ENCODE measurements around the gene ASAP2.

ASAP2 gene

DNA sequence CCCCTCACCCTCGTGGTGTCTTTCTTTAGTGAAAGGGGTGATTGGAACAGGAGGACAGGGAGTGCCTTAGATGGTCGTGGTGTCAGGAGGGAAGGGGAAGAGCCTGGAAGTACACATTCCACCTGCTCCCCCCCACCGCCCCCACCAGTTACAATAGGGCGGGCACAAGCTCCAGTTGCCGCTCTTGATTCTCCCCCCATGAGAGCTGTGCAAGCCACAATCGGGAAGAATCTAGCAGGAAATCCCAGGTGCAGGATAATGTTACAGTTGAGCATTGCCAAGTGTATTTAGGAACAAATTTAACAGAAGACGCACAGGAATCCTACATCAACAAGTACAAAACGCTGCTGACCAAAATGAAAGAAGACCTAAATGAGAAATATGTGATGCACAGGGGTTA, 73.6 kb downstream of the ASAP2 start:
- no peak for DNase-seq

DNA sequence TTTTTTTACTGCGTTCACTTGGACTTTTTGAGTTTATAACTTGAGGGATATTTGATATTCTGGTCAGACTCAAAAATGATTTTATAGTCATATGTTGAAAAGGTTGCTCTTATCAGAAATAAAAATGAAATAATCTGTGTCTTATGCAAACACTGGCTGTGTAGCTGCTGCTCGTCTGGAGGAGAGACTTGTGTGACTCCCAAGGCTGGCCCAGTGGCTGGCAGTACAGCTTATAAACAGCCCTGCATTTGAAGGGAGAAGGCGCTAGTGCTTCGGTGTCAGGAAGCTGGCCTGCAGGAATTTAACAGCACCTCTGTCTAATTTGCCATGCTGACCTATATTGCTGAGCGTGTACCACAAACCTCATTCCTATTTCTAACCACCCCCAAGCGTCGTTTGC, 74.5 kb downstream of the ASAP2 start:
- DNase-seq: no peak

DNA sequence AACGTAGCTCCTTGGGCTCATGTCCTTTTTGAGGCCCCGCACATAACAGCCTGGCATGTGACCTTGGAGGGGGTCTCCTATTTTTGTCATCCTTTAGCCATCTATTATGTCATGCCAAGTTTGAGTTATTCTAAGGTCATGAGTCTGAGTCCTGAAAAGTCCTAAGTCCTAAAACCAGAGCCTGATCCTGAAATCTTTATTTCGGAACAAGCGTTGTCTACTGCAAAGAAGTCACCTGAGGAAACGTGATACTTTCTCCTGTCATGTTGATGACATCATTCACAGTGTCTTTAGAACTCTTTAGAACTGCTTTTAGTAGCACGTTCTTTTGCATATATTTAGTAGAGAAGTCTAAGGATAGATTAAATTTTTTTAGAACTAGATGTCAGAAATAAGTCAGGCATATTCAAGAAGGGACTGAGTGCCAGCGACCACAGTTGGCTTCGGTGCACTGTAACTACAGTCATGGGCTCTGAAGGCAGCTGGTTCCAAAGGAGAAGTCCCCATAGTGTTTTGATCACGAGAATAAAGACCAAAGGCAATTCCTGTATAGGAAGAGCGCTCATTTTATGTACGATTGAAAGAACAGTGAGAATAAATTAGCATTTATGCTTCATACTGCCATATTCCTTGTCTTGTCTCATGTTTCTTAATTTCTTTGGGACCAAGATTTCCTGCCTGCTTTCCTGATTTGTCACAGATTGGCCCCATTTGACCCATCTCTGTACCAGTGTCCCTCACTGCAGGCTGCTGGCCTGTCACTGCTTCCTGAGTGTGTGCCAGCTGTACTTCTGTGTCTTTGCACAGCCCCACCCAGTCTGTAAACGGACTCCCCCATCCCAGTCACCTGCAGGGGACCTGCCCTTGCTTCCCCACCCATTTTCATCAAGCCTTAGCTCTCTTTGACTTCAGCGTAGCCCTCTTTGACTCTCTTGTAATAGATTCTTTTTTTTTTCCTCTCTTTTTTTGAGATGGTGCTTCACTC, 75.8 kb downstream of the ASAP2 start:
- DNase-seq: no peak

DNA sequence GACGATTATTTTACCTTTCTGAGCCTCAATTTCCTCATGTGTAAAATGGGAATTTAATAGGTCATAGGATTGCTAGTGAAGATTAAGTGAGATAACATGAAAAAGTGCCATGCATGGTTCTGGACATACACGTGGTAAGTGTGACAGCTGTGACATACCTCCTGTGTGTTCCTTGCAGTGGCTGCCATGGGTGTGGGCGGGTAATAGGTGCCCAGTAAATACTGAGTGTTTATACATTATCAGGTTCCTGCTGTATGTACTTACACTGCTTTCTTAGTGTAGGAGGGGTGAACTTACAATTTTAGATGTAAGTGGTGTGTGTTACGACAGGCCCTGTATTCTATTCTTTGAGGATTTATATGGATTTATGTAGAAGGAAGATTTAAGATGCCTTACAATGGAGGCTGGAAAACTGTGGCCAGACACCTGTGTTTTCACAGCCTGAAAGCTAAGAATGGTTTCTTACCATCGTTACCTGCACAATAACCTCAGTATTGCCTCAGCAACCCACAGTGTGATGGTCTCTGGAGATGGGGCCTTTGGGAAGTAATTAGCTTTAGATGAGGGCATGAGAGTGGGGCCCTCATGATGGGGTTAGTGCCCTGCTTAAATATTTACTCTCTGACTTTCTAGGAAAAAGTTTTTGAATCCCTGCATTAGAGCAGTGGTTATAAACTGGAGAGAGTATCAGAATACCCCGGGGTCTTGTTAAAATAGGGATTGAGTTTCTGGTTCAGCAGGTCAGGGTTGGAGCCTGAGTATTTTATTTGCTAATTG, 78.1 kb downstream of the ASAP2 start:
- DNase-seq: no peak

DNA sequence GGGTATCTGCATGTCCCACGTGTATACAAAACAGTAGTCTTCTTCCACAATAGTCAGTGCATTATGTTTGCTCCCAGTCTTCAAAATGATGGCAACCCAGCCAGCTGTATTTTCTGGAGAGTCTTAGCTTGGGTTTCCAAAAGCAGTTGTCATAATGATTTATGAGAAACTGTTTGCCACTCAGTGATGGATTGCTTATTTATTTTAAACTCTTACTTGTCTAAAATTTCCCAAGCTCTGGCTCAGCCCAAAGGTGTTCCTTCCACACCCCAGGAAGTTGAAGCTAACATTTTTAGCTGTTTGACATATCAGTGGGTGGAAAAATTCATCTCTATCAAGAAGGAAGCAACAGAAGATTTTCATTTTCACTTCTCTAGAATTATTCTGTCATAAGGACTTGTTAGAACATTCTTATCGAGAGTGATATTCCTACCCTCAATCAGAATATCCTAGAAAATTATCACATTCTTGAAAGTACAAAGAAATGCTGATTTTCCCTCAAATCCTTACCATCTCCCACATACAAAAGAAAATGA, 78.8 kb downstream of the ASAP2 start:
- no peak for DNase-seq

DNA sequence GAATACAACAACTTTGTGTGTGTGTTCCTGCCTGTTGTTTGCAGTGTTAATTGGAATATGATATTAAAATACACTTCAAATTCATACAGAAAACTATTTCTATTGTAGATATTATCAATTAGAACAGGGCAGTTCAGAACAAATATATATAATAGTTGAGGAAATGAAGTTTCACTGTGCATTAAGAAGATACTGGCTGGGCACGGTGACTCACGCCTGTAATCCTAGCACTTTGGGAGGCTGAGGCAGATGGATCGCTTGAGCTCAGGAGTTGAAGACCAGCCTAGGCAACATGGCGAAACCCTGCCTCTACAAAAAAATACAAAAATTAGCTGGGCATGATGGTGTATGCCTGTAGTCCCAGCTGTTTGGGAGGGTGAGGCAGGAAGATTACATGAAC, 79.3 kb downstream of the ASAP2 start:
- DNase-seq: no peak

DNA sequence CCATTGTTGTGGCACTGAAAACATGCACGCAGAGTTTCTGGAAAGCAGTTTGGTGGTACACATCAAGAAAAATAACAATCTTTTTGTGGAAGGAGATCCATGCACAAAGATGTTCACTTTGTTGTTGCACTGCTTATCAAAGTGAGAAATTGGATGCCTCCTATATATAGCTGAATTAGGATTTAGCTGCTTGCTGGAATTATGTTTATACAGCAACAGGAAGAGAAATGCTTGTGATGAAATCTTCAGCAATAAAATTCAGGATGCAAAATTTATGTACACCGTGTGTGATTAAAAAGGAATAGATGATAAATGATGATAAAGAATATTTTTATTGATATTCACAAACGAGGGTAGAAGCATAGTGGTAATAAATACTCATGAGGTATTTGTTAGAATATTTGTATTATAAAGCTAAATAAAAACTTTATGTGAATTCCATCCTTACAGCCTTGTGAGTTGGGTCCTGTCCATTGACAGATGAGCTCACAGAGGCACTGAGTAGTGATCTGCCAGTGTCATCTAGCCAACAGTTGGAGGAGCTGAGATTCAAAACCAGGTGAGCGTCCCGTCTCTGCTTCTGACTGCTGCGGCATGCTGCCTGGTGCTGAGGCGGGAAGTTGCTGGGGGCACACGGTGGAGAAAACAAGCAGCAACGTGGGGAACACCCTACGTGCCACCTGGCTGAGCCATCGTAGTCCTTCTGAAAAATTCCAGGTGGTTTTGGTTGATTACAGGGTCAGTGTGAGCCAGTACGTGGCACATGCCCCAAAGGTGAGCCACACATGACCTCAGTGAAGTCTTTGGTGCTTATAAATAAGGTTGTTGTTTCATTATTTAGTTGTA, 80.2 kb downstream of the ASAP2 start:
- no peak for DNase-seq

DNA sequence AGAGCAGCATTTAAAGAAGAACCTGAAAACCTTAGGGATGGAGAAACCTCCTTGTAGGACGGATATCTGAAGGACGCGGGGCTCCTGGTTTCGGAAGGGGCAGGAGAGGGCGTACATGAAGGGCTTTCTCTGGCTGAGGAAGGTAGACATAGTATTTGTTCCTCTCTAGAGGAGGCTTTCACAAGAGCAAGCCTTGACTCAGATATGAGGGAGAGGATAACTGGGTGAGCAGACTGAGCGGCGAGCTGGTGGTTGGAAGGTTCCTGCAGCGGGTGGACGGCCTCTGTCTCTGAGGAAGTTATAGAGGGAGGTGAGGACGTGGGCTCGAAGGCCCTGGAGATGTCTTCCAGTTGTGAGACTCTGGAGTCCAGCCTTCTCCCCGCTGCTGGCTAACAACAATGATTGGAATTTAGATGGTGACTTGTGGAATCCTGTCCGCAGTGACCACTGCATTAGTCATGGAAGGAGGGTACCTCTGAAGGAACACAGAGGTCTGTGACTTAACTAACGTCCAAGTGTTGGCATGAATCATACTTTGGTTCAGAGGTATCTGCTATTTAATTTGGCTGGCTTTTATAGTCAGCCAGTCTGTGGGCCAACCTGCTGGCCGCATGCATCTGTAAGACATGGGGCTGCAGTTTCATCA, 80.9 kb downstream of the ASAP2 start:
- no peak for DNase-seq

DNA sequence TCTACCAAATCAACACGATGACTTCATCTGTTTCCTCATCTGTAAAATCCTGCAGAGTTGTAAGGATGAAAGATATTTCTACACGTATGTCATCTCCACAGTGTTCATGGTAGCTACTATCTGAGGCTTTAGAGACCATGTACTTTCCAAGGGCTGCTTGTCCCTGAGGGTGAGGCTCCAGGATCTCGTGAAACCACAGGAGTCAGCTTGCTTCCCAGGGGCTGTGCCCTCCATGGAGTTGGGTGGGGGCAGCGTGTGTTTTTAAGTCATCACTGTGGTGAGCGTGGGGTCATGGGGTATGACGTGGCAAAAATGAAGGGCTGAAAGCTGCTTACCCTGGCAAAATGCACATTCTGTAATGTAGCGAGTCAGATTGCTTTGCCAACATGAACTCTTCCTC, 81.6 kb downstream of the ASAP2 start:
- DNase-seq: no peak

DNA sequence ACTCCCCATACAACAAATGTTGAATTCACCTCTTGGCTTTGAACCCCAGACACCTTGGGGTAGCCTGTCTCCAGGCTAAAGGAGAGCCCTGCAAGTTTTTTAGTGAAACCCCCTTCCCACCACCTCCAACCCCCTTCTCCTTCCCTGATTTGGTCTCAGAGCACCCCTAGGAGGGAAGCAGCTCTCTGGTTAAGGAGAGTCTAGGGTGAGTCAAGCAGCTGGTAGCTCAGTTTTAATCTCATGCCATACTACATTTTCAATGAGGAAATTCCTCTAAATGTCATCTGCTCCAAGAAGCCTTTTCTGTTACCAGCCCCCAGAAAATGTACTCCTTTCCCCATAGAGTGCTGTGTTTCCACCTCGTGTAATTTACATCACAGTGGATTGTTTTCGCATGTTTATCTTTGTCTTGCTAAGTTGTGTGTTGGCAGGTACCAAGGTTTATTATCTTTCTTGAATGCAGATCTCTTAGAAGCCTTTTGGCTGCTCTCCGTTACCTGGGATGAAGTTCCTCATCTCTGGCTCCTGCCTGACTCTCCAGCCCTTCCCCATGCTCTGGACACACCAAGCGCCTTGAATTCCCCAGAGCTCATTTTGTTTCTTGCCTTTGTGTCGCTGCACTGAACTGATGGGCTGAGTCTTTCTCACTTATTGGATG, 82.2 kb downstream of the ASAP2 start:
- no peak for DNase-seq

DNA sequence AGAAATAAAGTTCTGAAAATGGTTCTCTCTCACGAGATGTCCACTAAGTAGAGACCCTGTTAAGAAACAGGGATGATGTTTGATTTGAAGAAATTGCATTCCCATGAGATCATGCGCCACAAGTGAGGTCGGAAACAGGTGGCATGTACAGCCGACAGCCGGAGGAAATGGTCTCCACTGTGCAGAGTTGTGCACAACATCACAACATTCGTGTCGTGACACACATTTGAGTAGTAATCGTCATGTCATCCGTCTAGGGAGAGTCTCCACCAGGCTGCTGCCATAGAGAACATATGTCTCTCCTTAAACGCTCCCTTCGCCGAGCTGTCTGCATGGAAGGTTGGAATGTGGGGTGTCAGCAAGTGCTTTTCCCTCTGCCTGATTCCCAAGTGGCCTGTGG, 84.7 kb downstream of the ASAP2 start:
- no peak for DNase-seq

DNA sequence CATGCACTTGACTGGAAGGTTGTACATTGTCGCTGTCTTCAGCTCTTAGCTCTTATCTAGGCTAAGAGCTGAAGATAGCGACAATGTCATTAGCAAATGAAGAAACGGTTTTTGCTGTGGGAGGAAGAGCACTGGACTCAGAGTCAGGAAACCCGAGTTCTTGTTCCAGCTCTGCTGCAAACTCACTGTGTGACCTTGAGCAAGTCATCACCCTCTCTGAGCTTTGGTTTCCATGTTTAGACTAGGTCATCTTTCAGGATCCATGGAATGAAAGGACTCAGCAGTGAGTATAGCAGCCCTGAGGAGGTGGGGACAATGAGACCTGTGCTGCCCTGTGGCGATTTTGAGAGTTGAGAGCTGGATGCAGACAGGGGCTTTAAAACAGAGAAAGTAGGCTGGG, 85.3 kb downstream of the ASAP2 start:
- no peak for DNase-seq

DNA sequence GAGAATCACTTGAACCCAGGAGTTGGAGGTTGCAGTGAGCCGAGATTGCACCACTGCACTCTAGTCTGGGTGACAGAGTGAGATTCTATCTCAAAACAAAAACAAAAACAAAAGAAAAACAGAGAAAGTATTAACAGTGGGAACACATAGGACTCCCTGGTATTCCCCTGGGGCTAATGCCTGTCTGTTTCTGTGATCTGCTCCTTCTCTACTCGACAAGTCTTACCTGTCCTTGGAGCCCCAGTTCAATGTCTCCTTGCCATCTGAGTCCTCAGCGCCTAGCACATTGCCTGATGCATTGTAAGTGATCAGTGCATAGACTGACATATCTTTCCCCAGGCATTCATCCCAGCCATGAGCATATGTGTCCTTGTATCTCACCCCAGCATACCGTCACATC, 85.8 kb downstream of the ASAP2 start:
- no peak for DNase-seq

DNA sequence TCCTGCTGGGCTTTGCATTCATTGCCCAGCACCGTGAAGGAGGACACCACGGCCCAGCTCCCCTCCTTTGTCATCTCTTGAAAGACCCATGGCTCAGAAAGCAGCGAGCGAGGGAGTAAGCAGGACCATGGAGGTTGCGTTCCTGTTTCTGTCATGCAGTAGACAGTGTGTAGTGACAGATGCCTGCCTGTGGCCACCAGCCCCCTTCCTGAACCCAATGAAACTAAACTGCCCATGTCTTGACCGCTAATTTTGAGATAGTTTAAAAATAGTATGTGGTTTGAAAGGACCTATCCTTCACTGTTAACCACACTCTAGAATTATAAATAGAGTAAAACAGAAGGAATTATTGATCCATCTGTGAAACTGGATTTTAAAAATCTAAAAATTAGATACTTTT, 88.2 kb downstream of the ASAP2 start:
- DNase-seq: no peak

DNA sequence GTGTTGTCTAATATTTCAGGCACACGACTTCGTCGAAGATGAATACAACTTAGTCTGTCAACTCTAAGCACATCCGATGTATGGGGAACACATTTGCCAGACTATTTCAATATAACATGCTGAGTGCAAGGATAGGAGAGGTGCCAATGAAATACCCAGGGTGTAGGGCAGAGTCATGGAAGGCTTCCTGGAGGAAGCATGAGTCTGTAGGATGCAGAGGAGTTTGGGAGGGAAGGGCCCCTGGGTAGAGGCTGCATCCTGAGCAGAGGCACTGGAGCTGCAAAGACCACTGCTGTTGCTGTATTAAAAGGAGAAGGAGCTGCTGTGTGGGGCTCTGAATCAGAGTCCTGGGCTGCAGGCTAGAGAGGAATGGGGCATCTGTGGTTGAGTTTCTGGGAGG, 89.9 kb downstream of the ASAP2 start:
- DNase-seq: no peak

DNA sequence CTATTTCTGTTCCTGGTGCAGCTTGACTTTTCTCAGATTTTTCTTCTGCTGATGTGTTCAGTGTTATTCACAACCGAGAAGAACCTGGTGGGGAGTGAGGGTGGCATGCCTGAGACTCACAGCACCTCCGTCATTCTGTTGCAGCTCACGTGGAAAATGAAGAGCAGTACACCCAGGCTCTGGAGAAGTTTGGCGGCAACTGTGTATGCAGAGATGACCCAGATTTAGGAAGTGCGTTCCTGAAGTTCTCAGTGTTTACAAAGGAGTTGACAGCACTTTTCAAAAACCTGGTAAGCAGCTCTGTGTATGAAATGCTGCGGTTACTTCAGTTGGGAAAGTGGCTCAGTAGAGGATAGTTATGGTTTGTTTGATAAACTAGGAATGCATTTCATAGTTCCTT, 90.5 kb downstream of the ASAP2 start:
- no peak for DNase-seq

DNA sequence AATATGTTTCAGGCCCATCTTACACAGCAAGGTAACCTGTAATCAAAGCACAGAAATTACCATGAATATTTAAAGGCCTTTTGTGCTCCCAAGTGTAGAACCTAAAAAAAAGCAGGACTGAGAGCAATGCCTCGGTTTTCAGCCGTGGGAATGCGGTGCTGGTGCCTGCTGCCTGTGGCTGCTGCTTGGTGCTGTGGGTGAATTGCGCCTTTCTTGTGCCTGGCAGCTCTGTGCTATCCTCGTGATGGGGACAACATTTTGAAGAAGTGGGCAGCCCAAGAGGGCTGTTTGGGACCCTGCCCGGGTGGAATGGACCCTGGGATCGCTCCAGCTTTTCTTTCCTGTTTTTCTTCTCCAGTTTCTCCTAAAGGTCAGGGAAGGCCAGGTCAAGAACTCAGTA, 91.2 kb downstream of the ASAP2 start:
- no peak for DNase-seq

DNA sequence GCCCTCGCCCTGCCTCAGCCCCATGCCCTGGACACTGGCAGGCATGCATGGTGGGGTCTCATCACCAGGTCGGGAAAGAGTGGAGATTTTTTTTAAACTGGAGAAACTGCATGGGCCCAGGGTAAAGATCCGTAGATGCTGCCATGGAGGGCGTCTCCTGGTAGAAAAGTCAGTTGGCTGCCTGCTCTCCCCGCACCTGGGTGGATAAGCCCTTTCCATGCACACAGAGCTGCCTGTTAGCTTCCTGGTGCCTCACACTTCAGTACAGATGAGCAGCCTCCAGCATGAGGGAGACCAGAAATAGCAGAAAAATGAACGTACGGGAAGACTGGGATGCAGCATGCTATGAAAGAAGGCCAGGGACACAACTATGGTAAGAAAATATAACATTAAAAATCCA, 92.0 kb downstream of the ASAP2 start:
- no peak for DNase-seq

DNA sequence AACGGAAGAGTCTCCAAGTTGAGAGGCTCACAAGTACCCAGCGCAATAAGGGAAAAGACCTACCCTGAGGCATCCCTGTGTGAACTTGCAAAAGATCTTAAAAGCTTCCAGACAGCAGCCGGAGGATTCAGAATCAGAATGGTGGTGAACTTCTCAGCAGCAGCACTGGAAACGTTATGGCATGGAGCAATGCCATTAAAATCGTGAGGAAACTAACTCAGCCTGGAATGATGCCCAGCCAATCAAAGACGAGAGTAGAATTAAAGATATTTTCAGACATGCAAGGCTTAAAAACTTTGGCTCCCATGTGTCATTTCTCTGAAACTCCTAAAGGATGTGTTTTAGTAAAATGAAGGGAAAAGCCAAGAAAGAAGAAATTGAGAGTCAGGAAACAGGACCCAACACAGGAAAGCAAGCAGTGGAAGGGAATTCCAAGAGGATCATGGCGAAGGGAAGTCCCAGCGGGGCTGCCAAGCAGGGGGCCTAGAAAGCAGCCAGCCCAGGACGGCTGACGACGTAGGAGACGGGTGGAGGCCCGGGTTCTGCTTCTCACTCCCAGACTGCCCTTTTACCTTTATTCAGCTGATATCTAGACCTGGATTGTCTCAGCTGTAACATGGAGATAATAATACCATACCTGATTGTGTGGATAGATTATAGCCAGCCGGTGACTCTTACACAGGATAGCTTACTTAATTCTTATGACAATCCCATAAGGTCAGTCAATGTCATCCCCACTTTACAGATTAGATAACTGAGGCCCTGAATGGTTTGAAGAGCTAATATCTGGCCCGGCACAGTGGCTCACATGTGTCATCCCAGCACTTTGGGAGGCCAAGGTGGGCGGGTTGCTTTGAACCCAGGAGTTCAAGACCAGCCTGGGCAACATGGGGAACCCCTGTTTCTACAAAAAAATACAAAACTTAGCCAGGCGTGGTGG, 92.8 kb downstream of the ASAP2 start:
- DNase-seq: no peak

DNA sequence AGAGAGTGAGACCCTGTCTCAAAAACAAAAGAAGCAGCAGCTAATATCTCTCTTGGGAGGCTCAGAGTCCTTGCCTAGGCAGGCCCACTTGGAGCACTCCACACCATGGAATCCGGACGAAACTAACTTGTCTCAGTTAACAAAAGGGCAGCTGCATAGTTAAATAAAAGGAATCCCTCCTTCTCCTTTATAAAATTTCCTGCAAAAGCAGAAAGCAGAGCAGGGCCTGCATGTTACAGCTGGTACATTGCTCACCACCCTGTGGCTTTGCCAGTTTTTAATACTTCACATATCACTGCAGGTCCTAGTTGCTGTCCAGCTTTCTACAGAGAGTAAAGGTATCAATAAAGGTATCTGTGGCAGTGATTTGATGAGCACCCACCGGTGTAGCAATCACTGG, 93.6 kb downstream of the ASAP2 start:
- no peak for DNase-seq
